ENCODE measurements around the gene GHR.

GHR gene

DNA sequence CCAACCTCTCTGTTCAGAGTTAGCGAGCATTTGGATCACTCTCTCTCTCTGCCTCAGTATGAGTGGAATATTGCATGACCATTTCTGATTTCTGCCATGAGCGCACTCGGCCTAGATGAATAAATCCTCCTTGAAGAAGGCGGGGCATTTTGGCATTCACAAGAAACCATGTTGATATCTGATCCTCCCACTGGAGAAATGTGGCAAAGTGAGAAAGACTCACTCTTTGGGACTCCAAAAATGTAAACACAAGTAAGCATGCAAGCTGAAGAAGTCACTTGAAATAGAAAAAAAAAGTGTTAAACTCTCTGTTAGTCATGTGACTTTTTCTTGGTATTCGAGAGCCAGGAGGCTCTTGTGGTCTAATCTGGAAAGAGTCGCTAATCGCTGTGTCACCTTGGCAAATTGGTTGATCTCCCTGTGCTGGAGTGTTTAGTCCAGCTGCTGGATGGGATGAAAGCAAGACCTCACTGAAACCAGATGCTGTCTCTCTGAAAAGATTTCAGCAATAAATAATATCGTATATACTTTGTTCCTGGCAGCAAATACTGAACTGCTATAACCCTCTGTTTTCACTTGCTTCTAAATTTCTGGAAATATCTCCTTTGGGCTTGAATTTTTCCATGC, 95.5 kb downstream of the GHR start:
- DNase-seq, result no peak

- no peak for DNase-seq
Measured at GRCh38 chr5:42520203-42520602, 97.0 kb downstream of the GHR start.

- no peak for DNase-seq
Measured at GRCh38 chr5:42520957-42521356, 97.7 kb downstream of the GHR start.

DNA sequence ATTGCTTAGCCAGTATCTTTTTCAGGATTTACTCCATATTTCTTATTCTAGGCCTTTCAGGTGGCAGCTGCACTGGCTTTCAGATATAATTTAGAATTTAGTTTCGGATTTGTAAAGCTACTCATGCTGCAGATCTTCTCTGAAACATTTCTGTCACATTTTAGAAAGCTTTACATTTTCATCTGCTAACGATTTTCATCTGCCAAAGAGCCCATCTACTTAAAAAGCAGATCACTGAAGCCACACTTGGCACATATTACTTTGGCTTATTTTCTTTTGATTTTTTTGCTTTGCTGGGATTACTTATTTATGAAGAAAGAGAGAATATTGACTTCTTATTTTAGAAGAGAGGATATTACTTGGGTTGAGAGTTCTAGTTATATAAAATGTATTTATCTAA, 98.2 kb downstream of the GHR start:
- DNase-seq, result no peak

GRCh38 chr5:42522783-42523182, 99.5 kb downstream of the GHR start:
- DNase-seq, result no peak

DNA sequence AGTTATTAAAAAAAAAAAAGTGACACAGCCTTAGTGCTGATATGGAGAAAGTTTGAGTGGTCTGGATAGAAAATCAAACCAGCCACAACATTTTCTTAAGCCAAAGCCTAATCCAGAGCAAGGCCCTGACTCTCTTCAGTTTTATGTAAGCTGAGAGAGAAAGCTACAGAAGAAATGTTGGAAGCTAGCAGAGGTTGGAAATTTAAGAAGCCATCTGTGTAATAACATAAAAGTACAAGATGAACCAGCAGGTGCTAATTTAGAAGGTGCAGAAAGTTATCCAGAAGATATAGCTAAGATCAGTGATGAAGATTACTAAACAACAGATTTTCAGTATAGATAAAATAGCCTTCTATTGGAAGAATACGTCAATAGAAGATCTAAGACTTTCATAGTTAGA, 102.9 kb downstream of the GHR start:
- no peak for DNase-seq

DNA sequence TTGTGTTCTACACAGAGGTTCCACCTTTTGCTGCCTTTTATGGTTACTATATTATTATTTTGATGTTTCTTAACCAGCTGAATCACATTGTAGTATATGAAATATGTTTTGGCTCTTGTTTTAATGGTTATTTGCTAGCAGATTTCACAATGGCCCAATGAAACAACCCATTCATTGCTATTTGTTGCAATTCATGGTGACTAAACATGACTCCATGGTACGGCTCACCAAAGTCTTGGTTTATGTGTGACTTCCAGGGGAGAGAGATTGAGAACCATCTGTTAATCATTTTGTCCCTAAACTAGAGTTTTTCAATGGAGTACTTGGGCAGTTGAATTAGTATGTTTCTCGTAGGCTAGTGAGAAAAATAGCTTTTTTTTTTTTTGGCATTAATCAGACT, 108.4 kb downstream of the GHR start:
- no peak for DNase-seq

- DNase-seq, result no peak
Measured at GRCh38 chr5:42542106-42542505, 118.9 kb downstream of the GHR start.

GRCh38 chr5:42543774-42544173, 120.5 kb downstream of the GHR start:
- no peak for DNase-seq

GRCh38 chr5:42545038-42545437, 121.8 kb downstream of the GHR start:
- no peak for DNase-seq

- DNase-seq, result no peak
Measured at GRCh38 chr5:42547141-42547540, 123.9 kb downstream of the GHR start.

DNA sequence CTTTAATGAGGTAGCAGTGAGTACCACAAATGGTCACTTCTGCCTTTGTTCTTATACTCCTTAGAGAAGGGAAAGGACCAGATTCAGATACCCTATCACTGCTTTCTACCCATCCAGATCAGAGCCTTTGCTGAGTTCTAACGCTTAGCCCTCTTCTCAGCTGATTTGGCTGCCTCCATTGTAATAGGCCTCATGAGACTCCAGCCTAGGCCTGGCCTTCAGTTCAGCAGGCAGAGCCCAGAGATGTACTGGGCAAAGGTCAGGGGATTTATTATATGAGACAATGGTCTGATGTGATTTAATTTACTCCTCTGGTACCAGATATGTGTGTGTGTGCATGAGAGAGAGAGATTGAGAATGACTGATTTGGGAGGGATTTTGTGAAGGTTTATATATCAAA, 124.7 kb downstream of the GHR start:
- no peak for DNase-seq

- DNase-seq, result no peak
Measured at GRCh38 chr5:42552597-42552996, 129.4 kb downstream of the GHR start.

GRCh38 chr5:42553461-42553860, 130.2 kb downstream of the GHR start:
- no peak for DNase-seq

DNA sequence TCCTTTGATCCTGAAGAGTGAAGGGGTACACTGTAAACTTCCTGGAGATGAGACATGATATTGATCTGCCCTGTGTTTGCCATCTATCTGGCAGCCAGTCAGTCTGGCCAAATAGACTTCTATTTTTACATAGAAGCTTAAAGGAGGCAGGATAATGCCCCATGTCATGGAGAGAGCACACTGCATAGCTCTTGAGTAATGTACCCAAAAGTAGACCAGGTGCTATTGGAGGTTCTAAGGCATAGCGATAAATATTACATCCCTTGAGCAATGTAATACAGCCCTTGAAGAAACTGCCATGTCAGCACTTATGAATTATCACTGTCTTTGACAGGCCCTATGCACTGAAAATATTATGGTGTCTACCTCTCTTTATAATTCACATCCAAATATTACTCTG, 131.8 kb downstream of the GHR start:
- no peak for DNase-seq

GRCh38 chr5:42555797-42556196, 132.6 kb downstream of the GHR start:
- no peak for DNase-seq

DNA sequence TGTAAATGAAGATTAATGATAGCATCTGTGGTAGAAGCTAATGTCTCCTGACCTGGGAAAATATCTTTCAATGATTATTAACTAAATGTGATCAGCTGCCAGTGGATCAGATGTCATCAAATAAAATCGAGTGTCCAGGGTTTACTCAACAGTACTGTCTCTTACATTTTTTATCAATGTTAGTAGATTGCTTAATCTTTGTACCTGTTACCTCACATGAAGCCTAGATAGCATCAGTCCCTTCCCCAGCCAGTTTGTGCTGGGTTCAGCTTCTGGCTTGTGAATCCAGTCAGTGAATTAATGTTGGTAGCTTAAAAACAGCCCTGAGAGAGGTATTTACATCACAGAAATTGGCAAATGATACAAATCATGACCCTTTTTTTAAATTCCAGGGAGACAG, 134.4 kb downstream of the GHR start:
- DNase-seq, result no peak

DNA sequence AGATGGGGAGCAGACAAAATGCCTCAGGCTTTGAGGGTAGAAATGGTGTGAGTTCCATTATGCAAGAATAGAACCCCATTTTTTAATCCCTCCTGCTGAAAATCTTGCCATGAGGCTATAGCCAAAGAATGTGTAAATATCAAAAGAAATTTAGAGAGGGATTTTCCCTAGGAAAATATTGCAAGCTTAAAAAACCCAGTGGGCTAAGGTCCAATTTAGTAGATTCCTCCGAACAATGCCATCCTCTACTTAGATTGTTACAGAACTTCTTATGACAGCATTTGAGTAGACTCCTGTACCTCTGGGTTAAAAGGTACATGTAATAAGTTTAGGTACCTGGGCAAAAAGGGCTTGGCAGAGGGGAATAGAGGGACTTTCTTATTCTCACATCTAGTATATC, 138.4 kb downstream of the GHR start:
- DNase-seq, result no peak

GRCh38 chr5:42564689-42565356, 141.6 kb downstream of the GHR start:
- DNase-seq, result no peak

DNA sequence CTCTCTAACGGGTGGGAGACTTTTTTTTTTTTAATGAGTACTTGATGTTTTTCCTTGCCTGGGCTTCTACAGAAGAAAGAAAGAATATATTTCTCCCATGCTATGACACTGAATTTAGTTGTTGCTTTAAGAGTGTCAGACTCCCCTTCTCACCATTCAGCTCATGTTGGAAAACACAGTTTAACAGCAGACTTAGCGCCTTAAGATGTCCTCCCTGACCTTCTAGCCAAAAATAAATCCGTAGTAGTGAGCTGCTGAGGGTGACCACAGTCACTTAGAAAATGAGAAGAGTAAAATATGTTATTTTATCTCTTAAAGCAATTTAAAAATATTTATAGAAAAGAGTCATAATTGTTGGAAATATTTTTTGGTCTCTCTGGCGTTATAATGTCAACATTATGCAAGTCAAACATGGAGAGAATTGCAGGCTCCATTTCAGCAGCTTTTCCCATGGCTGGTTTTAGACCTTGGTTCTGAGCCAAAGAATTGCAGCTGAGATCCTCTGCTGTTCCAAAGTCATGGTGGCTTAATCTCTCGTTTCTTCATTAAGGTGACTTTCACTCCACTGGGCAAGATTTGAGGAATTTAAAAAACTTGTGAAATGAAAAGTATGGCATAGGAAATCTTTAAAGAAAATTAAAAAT, 143.5 kb downstream of the GHR start:
- no peak for DNase-seq

GRCh38 chr5:42569325-42569724, 146.1 kb downstream of the GHR start:
- DNase-seq, result no peak

- DNase-seq, result no peak
Measured at GRCh38 chr5:42569953-42570548, 146.8 kb downstream of the GHR start.

DNA sequence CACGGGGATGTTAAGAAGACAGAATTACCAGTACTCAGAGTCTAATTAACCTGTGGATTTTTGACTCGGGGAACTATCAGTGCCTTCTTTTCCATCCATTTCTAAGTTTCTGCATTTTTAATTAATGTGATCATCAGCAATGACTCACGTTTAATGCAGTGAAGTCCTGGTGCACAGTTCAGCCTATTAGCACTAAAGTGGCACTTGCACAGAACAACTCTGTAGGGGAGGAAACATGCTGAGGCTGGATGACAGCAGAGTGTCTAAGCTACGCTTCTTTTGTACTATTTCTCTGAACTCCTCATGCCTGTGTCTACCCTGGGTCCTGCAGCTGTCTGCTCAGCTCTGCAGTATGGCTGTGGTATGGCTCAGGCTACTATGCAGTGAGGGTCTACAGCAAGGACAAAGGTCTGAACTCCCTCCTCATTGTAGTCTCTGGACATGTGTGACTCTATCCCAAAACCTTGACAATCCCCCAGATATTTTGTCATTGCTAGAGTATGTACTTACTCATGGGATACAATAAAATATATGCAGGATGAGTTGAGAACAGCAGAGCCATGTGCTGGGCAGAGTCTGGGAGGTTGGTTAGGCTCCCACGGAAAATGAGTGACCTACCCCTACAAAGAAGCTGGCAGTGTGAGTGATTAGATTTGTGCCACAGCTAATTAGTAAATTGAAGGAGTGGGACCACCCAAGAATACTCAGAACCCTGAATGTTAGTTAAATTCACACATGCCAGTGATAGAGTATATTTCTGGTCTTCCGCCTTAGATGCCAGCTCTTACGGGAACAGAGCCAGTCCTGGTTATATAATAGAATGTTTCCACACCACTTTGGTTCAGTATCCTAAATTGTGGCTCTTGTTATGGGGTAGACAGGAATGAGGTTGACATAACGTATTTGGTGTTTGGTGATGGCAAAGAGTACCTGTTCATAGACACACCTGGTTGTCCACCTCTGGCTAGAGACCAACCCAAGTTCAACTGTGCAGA, 148.0 kb downstream of the GHR start:
- no peak for DNase-seq

Data from NCI-H2171 (cell line).